DLD1 (cell line): ENCODE data around the gene DISC1.

Experiments
- in situ Hi-C: cut with HindIII; loops from 2 replicates; pipeline ENCODE4 v1.10.0; 2017; ENCODE audit warnings: low sequenced_read_pairs

Gene DISC1

GRCh38 chr1:231972111-231972445 lies 345.5 kb downstream of the DISC1 start:
- in situ Hi-C loops = no loop called here

DNA sequence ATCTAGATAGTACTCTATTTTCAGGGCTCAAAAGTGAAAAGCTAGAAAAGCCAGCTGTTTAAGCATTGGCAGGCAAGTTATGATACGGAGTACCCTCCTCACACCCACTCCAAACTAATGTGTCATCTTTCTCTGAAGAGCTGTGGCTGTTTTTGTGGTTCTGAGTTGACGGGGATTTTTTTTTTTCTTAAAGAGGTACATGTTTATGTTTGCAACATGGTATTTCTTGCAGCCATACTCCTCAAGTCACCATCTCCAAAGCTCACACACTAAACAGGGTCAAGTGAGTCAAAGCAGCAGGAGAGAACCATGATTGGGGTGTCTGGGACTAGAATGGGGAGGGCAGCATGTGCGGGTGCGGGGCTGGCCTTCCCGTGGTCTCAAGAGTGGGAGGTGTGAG lies 347.2 kb downstream of the DISC1 start:
- in situ Hi-C loops = no loop called here

GRCh38 chr1:231976231-231976630 lies 349.6 kb downstream of the DISC1 start:
- in situ Hi-C loops = no loop called here

DNA sequence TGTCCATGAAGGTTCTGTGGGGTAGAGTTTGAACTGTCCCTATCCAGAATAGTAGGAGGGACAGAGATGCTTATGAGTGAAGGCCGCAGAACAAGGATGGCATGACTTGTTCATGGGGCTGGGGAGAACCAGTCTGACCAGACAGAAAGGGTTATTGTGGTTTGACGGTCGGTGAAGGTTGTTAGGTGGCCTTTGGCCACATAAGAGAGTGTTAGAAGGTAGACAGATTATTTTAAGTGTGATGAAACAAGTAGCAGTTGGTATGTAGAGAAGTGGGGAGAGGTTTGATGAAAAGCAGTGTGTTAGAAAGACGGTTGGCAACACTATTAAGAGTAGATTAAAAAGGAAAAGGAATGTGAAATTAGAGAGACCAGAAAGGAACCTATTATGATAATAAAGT lies 355.1 kb downstream of the DISC1 start:
- in situ Hi-C loops = no loop called here

DNA sequence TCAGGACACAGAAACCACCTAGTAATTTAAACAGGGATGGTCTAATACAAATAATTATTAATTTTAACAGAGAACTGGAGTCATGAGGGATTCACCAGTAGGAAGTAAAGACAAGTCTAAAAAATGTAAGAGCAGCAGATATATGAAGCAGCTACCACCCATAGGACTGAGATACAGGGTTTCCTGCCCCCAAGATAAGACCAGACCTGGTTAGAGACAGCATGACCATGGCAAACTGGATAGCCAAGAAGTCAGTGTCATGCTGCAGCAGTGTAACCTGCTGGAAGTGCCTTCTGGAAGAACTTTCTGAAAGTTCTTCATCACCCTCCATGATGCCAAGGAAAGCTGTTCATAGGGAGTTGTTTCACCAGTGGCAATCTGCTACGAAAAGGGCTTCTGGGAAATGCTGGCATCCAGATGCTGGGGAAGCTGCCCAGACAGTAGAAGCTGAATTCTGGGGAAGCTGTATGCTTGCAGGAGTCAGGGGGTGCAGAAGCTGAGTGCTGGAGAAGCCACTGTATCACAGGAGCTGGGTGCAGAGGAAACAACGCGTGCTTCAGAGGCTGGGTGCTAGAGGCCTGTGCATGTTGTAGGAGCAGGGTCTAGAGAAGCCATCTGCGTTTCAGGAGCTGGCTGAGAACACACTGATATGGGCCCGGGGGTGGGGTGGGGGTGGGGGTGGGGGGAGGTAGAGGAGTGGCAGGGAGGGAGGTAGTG lies 356.4 kb downstream of the DISC1 start:
- in situ Hi-C loops = no loop called here

GRCh38 chr1:231983588-231984193 lies 357.1 kb downstream of the DISC1 start:
- in situ Hi-C loops = no loop called here

DNA sequence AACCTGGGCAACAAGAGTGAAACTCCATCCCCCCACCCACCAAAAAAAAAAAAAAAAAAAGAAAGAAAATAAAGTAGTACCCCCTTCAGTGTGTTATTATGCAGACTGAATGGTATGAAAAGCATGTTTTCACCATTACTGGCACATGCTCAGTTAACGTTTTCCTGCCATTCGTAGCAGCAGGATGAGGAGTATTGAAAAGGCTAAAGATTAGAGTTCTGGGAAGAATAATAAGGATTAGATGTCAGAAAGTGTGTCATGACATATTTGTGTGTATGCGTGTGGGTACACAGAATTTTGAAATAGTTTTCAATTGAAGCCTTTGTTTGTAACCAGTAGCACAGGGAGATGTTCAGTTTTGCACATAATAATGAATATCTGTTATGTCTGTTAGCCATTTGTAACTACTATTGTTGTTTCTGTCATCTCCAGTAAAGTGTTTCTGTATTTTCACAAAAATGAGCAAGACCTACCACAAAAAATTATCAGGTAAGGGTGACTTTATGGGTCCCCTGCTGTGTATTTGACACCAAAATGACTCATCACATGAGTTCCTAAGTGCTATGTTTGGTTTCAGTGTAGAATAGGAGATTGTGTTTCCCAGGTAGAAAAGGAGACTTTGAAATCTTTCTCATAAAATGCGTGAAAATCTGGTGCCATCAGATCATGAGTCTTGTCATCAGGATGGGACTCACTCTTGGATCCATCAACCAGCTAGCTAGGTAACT lies 358.9 kb downstream of the DISC1 start:
- in situ Hi-C loops = no loop called here

DNA sequence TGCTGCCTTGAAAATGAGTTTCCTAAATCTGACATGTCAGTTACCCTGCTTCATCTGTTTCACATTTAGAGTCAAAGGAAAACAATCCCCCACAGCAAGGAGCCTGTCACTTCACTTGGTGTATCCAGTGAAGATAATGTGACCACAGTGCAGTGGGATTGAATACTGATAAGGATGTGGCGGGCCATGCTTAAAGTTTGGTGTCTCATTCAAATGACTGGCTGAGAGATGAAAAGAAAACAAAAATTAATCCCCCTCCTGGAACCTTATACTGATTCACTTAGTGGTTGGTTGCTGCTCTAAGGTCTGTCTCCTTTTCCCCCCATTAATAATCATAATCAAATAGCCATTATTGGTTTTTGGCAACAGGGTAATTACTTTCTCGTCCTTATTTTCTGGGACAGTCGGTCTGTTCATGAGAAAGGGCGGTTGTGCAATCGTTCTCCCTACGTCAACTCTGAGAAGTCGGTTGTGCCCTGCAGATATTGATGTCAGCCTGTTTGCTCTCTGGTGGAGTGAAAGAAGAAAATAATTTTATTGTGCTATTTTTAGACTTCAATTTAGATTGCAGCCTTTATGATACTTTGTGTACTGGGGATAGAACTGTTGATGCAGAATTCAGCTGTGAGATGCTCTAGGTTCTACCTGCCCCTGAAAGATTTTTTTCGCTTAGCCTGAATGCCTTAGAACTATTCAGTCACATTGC lies 360.2 kb downstream of the DISC1 start:
- in situ Hi-C loops = no loop called here

DNA sequence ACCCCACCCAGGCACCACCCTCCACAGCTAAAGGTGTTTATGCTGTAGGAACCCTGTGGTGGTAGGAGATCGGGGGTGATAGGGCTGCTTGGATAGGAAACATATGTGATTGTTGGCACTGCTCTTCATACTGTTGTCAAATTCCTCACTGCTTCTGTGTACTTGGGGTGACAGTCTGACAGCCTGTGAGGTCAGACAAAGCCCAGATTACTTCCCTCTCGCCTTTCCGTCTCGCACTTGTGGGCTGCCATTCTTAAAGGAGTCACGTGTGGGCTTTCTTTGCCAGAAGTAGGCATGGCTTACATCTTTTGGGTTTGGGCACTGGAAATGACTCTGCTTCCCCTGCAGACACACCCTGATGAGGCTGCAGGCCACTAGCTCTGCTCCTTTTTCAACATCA lies 363.8 kb downstream of the DISC1 start:
- in situ Hi-C loops = no loop called here

GRCh38 chr1:231991231-231991630 lies 364.6 kb downstream of the DISC1 start:
- in situ Hi-C loops = no loop called here

DNA sequence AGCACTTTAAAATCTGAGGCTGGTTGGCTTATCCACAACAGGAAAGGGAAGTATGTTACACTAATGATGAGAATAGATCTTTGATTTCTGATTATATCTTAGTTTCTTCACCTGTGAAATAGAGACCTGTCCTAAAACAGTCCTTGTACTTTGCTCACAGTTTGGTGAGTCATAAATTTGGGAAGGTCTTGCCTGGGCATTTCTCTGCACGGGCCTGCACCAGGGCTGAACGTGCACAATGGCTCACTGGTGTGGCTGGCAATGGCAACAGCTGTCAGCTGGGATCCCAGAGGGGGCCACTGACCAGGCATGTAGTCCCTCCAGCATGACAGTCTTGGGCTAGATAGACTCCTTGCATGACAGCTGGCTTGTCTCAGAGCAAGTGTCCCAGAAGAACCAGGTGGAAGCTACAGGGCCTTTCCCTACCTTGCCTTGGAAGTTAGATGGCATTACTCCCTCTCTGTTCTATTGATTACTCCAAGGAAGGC lies 367.4 kb downstream of the DISC1 start:
- in situ Hi-C loops = no loop called here

- in situ Hi-C loops = no loop called here
Measured at GRCh38 chr1:231998791-231999190, 372.2 kb downstream of the DISC1 start.

DNA sequence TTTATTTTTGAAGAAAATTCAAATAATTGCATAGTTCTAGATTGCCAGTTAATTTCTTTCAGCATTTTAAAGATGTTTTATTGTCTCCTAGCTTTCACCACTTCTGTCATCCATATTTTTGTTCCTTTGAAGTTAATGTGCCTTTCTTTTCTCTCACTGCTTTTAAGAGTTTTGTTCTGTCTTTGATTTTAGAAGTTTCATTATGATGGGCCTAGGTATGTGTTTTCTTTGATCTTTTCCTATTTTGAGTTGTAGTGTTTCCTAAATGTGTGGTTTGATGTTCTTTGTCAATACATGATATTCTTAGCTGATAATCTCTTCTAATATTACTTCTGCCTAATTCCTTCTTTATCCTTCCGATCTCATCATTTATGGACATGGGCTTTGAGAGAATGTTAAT lies 378.7 kb downstream of the DISC1 start:
- in situ Hi-C loops = no loop called here

DNA sequence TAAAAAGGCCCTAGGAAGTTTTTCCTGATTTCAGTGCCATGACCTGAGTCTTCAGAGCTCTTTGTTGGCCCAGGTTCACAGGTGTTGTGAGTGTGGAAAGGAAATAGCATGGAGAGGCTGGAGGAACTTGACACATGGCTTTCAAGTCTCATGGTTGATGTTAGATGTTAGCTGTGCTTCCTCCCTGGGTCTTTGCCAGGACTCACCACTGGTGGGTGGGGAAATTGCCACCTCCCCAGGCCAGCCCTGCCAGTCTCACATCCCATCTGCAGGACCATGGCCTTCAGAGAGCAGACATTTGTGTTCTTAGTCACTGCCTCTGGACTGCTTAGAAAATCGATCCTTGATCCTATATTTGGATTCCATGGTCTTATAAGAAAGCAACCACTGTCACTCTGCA lies 383.2 kb downstream of the DISC1 start:
- in situ Hi-C loops = no loop called here

- in situ Hi-C loops = no loop called here
Measured at GRCh38 chr1:232011961-232012360, 385.4 kb downstream of the DISC1 start.

- in situ Hi-C loops = no loop called here
Measured at GRCh38 chr1:232012773-232013386, 386.3 kb downstream of the DISC1 start.

- in situ Hi-C loops = no loop called here
Measured at GRCh38 chr1:232014941-232015340, 388.4 kb downstream of the DISC1 start.

DNA sequence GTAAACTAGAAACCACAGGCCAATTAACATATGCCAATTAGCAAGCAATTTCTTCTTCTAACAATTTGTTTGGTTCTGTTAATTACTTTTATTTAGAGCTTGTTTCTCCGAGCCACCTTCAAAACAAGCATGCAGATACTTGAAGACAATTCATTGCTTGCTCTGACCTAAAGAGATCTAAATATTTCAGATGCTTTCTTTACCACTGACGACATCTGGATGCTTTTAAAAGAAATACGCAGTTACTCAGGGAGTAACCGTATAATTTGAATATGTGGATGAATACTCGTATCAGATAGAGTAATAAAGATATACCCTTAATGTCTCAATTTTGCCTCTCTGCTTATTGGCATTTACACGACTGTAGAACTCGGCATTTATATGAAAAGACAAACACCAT lies 390.0 kb downstream of the DISC1 start:
- in situ Hi-C loops = no loop called here

GRCh38 chr1:232017057-232017456 lies 390.5 kb downstream of the DISC1 start:
- in situ Hi-C loops = no loop called here

DNA sequence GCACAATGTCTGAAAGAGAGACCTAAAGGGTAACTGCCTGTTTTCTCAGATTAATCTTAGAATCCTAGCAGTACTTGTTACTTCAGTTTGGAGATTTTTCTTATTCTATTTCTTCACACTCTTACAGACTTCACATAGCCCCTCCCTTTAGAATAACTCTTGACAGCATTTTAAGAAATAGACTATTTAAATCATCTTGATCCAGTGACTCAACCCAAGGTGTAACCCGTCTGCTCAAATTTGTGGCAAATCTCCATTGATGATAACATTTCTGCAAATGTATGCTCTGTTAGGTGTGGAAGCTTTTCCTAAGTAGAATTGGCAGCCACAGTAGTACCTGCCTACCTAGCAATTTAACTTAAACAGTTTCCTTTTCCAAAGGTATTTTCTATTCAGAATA lies 391.2 kb downstream of the DISC1 start:
- in situ Hi-C loops = no loop called here
